RWPE1 (cell line): ENCODE data around the gene CDK5RAP2.

ENCODE experiments used
- CTCF ChIA-PET: fragments of 350-600 bp; sonication (Branson Sonifier 250); formaldehyde crosslinking; extraction: SDS; loops from one replicate; lab custom pipeline; 2021; lab: Yijun Ruan, JAX
- POLR2A ChIA-PET: fragments of 400-600 bp; formaldehyde crosslinking; extraction: SDS; loops from one replicate; lab custom pipeline; 2020; ENCODE audit warnings: antibody characterized with exemption; ENCODE audit not compliant: low non-redundant PET; lab: Yijun Ruan, JAX
- DNase-seq: peaks from one replicate; pipeline ENCODE4 v3.0.0; 2012; ENCODE audit warnings: low spot score
- H3K27ac ChIP-seq: fragments of 450-650 bp; 2 replicates; pipeline ENCODE4 v1.5.1; 2017
- CTCF ChIP-seq: fragments of 450-650 bp; conservative IDR thresholded peaks from 2 replicates; pipeline ENCODE4 v1.5.1; 2017; ENCODE audit warnings: low read depth, mild to moderate bottlenecking

CDK5RAP2 gene

GRCh38 chr9:120580051-120580896, at the start of gene CDK5RAP2:
Gene CDK5RAP2, minus strand, starts transcription at chr9:120580167. Its CDS starts 189 bp downstream, at chr9:120579978.
- TF ChIP-seq CTCF = no peak
- ChIA-PET POLR2A (no interaction called here), CTCF (interaction anchor here (0.6 to 0.7 kb wide), 2 partner anchors 21 to 458 kb away, joined by 3 to 5 read pairs; no protein-coding TSS in a partner anchor)
- DNase-seq = peak; percentile 98
- peak within 1 kb of the TSS; percentile 76 for H3K27ac ChIP-seq

GRCh38 chr9:120628925-120629497, 49.0 kb upstream of the CDK5RAP2 start:
- CTCF ChIA-PET = interaction anchor here (0.6 to 1.0 kb wide), 2 partner anchors 9 to 714 kb away, joined by 3 to 6 read pairs; no protein-coding TSS in a partner anchor
- H3K27ac ChIP-seq = peak overlapping the region; percentile 35
- DNase-seq = peak; percentile 36

GRCh38 chr9:120628207-120628924, 48.4 kb upstream of the CDK5RAP2 start:
- no peak overlapping the region; the same call in 1 of the 2 replicates for H3K27ac ChIP-seq
- no peak for TF ChIP-seq CTCF
- CTCF ChIA-PET = interaction anchor here (0.6 to 1.0 kb wide), 2 partner anchors 8 to 715 kb away, joined by 3 to 6 read pairs; no protein-coding TSS in a partner anchor

More at GRCh38 chr9:120628925-120629497, 49.0 kb upstream of the CDK5RAP2 start:
- POLR2A ChIA-PET = interaction anchor here (0.6 kb wide), 1 partner anchor 11 kb away, joined by 4 read pairs; no protein-coding TSS in a partner anchor

GRCh38 chr9:120627073-120627472, 47.1 kb upstream of the CDK5RAP2 start:
- no peak overlapping the region for H3K27ac ChIP-seq
- TF ChIP-seq CTCF = no peak
- no peak for DNase-seq
- CTCF ChIA-PET = interaction anchor here (0.6 to 0.7 kb wide), 2 partner anchors 31 to 313 kb away, joined by 3 to 4 read pairs; no protein-coding TSS in a partner anchor
- POLR2A ChIA-PET = no interaction called here

More at GRCh38 chr9:120628207-120628924, 48.4 kb upstream of the CDK5RAP2 start:
- POLR2A ChIA-PET = no interaction called here
- DNase-seq = no peak

- no peak for TF ChIP-seq CTCF
- POLR2A ChIA-PET = no interaction called here
- CTCF ChIA-PET = interaction anchor here (0.5 to 0.7 kb wide), 2 partner anchors 20 to 31 kb away, joined by 3 to 4 read pairs; no protein-coding TSS in a partner anchor
- DNase-seq = no peak
- H3K27ac ChIP-seq = no peak overlapping the region
Observed at GRCh38 chr9:120626512-120626911, 46.5 kb upstream of the CDK5RAP2 start.

- H3K27ac ChIP-seq = peak overlapping the region; percentile 53
- no peak for TF ChIP-seq CTCF
- DNase-seq = no peak
- CTCF ChIA-PET = interaction anchor here (0.7 kb wide), 1 partner anchor 763 kb away, joined by 3 read pairs; no protein-coding TSS in a partner anchor
- POLR2A ChIA-PET = interaction anchor here (0.7 kb wide), 1 partner anchor 60 kb away, joined by 4 read pairs; no protein-coding TSS in a partner anchor
Observed at GRCh38 chr9:120625222-120625621, 45.3 kb upstream of the CDK5RAP2 start.
